Measurements from ENCODE around the gene KNOP1.

DNA sequence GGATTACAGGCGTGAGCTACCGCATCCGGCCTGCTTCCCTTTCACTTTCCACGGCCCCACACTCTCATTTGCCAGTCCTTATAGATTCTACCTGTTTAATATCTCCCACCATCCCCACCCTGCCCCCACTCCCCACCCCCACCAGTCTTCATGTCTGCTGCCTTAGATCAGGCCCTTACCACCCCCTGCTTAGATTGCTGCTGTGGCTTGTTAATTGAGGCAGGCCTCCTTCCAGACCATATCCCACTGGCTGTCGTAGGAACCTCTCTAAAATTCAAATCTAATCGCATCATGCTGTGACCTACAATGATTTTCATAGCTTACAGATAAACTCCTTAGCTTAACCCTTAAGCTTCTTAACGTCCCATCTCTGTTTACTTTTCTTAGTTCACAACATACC lies 5.0 kb upstream of the KNOP1 start:
- TF ChIP-seq, protein P1, sequence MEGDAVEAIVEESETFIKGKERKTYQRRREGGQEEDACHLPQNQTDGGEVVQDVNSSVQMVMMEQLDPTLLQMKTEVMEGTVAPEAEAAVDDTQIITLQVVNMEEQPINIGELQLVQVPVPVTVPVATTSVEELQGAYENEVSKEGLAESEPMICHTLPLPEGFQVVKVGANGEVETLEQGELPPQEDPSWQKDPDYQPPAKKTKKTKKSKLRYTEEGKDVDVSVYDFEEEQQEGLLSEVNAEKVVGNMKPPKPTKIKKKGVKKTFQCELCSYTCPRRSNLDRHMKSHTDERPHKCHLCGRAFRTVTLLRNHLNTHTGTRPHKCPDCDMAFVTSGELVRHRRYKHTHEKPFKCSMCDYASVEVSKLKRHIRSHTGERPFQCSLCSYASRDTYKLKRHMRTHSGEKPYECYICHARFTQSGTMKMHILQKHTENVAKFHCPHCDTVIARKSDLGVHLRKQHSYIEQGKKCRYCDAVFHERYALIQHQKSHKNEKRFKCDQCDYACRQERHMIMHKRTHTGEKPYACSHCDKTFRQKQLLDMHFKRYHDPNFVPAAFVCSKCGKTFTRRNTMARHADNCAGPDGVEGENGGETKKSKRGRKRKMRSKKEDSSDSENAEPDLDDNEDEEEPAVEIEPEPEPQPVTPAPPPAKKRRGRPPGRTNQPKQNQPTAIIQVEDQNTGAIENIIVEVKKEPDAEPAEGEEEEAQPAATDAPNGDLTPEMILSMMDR (conservative IDR thresholded peaks at IDR 0.05; ENCODE audit: low read depth, low read length) = no peak
- TF ChIP-seq EZH2 (IDR thresholded peaks at IDR 0.05; ENCODE audit: borderline replicate concordance, low read depth, low read length, poor library complexity, severe bottlenecking) = no peak

Measured in A673 (cell line).